Ishikawa (cell line): ENCODE measurements around the gene PDCD4.

Experiments
- CEBPB ChIP-seq: IDR thresholded peaks from 2 replicates; pipeline ENCODE4 v1.6.1; 2012
- EGR1 ChIP-seq: IDR thresholded peaks from 2 replicates; pipeline ENCODE4 v1.6.1; 2012
- EP300 ChIP-seq: IDR thresholded peaks from 2 replicates; pipeline ENCODE4 v1.6.1; 2012; ENCODE audit warnings: borderline replicate concordance
- FOXM1 ChIP-seq: IDR thresholded peaks from 2 replicates; pipeline ENCODE4 v1.6.1; 2012; ENCODE audit warnings: low read depth, borderline replicate concordance
- MAX ChIP-seq: IDR thresholded peaks from 2 replicates; pipeline ENCODE4 v1.6.1; 2012
- RAD21 ChIP-seq: IDR thresholded peaks from 2 replicates; pipeline ENCODE4 v1.6.1; 2012; ENCODE audit warnings: low read depth
- REST ChIP-seq: IDR thresholded peaks from 2 replicates; pipeline ENCODE4 v1.6.1; 2012; ENCODE audit warnings: low read depth, mild to moderate bottlenecking
- TAF1 ChIP-seq: IDR thresholded peaks from 2 replicates; pipeline ENCODE4 v1.6.1; 2012; ENCODE audit warnings: low read depth, mild to moderate bottlenecking
- TCF12 ChIP-seq: IDR thresholded peaks from 2 replicates; pipeline ENCODE4 v1.6.1; 2012; ENCODE audit warnings: low read depth
- TEAD4 ChIP-seq: IDR thresholded peaks from 2 replicates; pipeline ENCODE4 v1.6.1; 2012
- YY1 ChIP-seq: IDR thresholded peaks from 2 replicates; pipeline ENCODE4 v1.6.1; 2012; ENCODE audit warnings: low read depth
- ZBTB7A ChIP-seq: IDR thresholded peaks from 2 replicates; pipeline ENCODE4 v1.6.1; 2012; ENCODE audit warnings: low read depth
- TF ChIP-seq, protein P1 (sequence below): IDR thresholded peaks from 2 replicates; pipeline ENCODE4 v1.6.1; 2012

DNA sequence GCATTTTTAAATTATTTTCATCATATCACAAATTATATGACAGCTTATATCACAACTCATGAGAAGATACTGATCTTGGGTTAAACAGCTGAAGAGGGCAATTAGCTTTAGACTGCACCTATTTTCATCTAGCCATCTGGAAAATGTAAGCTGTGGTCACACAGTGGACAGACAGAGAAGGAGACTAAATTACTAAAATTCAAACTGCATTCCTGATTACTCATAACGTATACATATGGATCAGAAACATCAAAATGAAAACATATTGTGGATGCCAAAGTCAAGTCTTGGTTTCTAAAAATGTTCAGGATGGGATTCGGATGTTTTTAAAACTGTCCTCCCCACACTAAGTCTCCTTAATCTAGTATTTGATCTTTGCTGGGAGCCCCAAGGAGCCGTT, 40.6 kb downstream of the PDCD4 start:
- TF ChIP-seq FOXM1, result no peak
- no peak for TF ChIP-seq TAF1
- TF ChIP-seq CEBPB, result no peak
- no peak for TF ChIP-seq EP300
- TF ChIP-seq RAD21, result no peak
- TF ChIP-seq TEAD4, result no peak
- no peak for TF ChIP-seq EGR1
- no peak for TF ChIP-seq MAX
- TF ChIP-seq, protein P1, sequence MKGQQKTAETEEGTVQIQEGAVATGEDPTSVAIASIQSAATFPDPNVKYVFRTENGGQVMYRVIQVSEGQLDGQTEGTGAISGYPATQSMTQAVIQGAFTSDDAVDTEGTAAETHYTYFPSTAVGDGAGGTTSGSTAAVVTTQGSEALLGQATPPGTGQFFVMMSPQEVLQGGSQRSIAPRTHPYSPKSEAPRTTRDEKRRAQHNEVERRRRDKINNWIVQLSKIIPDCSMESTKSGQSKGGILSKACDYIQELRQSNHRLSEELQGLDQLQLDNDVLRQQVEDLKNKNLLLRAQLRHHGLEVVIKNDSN, result no peak
- no peak for TF ChIP-seq REST
- no peak for TF ChIP-seq YY1
- TF ChIP-seq TCF12, result no peak
- no peak for TF ChIP-seq ZBTB7A
